GM21447 (cell line): ENCODE results near the gene CABLES1.
A peak's percentile ranks its signal among the peaks of the same experiment; 100 is the strongest.
"Not testable (repeated sequence)": the region's sequence is repeated elsewhere in the genome, so short reads cannot be mapped to it uniquely, and the experiment has no call there.

ENCODE experiments used
- ATAC-seq: cut with Tn5 transposase; IDR thresholded peaks from one replicate; pipeline ENCODE4 v1.9.1; 2021; ENCODE audit not compliant: unreplicated experiment

The CABLES1 gene

GRCh38 chr18:23109163-23109562 is 26.1 kb upstream of the CABLES1 start:
- ATAC-seq: not testable (repeated sequence)

GRCh38 chr18:23113576-23113975 is 21.7 kb upstream of the CABLES1 start:
- no peak for ATAC-seq

GRCh38 chr18:23114171-23114881 is 21.0 kb upstream of the CABLES1 start:
- no peak for ATAC-seq

- ATAC-seq: no peak
Observed at GRCh38 chr18:23114911-23115310, 20.4 kb upstream of the CABLES1 start.

GRCh38 chr18:23115683-23116096 is 19.6 kb upstream of the CABLES1 start:
- ATAC-seq: no peak

- no peak for ATAC-seq
Observed at GRCh38 chr18:23121133-23121532, 14.2 kb upstream of the CABLES1 start.

GRCh38 chr18:23122334-23123229 is 12.7 kb upstream of the CABLES1 start:
- ATAC-seq: no peak

GRCh38 chr18:23126376-23127056 is 8.8 kb upstream of the CABLES1 start:
- ATAC-seq: no peak

GRCh38 chr18:23127090-23127489 is 8.2 kb upstream of the CABLES1 start:
- ATAC-seq: no peak

- ATAC-seq: no peak
Observed at GRCh38 chr18:23129355-23130002, 5.8 kb upstream of the CABLES1 start.

- no peak for ATAC-seq
Observed at GRCh38 chr18:23131693-23132319, 3.5 kb upstream of the CABLES1 start.

GRCh38 chr18:23133860-23134779 is 1.2 kb upstream of the CABLES1 start:
- peak; percentile 53 for ATAC-seq

GRCh38 chr18:23135550-23136325 is 453 bp downstream of the CABLES1 start:
- no peak for ATAC-seq

- ATAC-seq: no peak
Observed at GRCh38 chr18:23136326-23137096, 1.2 kb downstream of the CABLES1 start.

GRCh38 chr18:23137097-23137635 is 1.9 kb downstream of the CABLES1 start:
- ATAC-seq: no peak

- ATAC-seq: no peak
Observed at GRCh38 chr18:23137788-23138216, 2.5 kb downstream of the CABLES1 start.

GRCh38 chr18:23138471-23138870 is 3.2 kb downstream of the CABLES1 start:
- ATAC-seq: no peak
